ENCODE measurements around the gene RCAN3.
"Not testable (repeated sequence)": the region's sequence is repeated elsewhere in the genome, so short reads cannot be mapped to it uniquely, and the experiment has no call there.

The RCAN3 gene

GRCh38 chr1:24515671-24516209 is 13.1 kb downstream of the RCAN3 start:
- not testable (repeated sequence) for H3K4me1 ChIP-seq (ENCODE audit: control insufficient read depth, insufficient read depth, low read length); H3K36me3 ChIP-seq (ENCODE audit: control insufficient read depth in 2 of 2, insufficient read depth in 1 of 2, low read length in 2 of 2); H3K4me3 ChIP-seq (ENCODE audit: low read depth, low read length); H3K27ac ChIP-seq (ENCODE audit: extremely low read depth, low read depth, low read length); H3K9me3 ChIP-seq (ENCODE audit: control insufficient read depth, insufficient read depth, low read depth, low read length)
- TF ChIP-seq ZNF600 (tag by site-specific recombination; IDR thresholded peaks at IDR 0.05) (peak; percentile 57), ZBTB20 (tag by site-specific recombination; IDR thresholded peaks at IDR 0.05) (peak; percentile 40; the same call in 1 of the 2 replicates)
- ChIA-PET POLR2A (interaction anchor here (1.1 kb wide), 1 partner anchor 13 kb away, joined by 4 read pairs; the partner anchor contains the start of gene RCAN3), CTCF (interaction anchor here (0.6 to 1.5 kb wide), 5 partner anchors 10 to 316 kb away, joined by 3 to 4 read pairs (median 4); partner anchors contain the start of gene NIPAL3)

GRCh38 chr1:24516506-24516905 is 13.9 kb downstream of the RCAN3 start:
- H3K27ac ChIP-seq (ENCODE audit: extremely low read depth, low read depth, low read length) = no peak overlapping the region
- ChIA-PET POLR2A (interaction anchor here (0.6 kb wide), 1 partner anchor 10 kb away, joined by 4 read pairs; no protein-coding TSS in a partner anchor), CTCF (interaction anchor here (0.5 to 1.5 kb wide), 5 partner anchors 9 to 315 kb away, joined by 3 to 4 read pairs (median 4); no protein-coding TSS in a partner anchor)

GRCh38 chr1:24517898-24518297 is 15.3 kb downstream of the RCAN3 start:
- H3K4me1 ChIP-seq (ENCODE audit: control insufficient read depth, insufficient read depth, low read length) = no peaks in the 10 kb centered on the region
- ChIA-PET CTCF (interaction anchor here (0.6 to 2.1 kb wide), 11 partner anchors 9 to 632 kb away, joined by 3 to 8 read pairs (median 4); partner anchors contain the start of gene NIPAL3), POLR2A (interaction anchor here (1.1 kb wide), 1 partner anchor 15 kb away, joined by 4 read pairs; the partner anchor contains the start of gene RCAN3)
- H3K27ac ChIP-seq (ENCODE audit: extremely low read depth, low read depth, low read length) = no peak overlapping the region
- H3K4me3 ChIP-seq (ENCODE audit: low read depth, low read length) = no peak overlapping the region
- TF ChIP-seq ZSCAN18 (tag by site-specific recombination; IDR thresholded peaks at IDR 0.05) (no peak), TSHZ1 (tag by site-specific recombination; IDR thresholded peaks at IDR 0.05; ENCODE audit: borderline replicate concordance) (no peak), CTCF (tag by site-specific recombination; IDR thresholded peaks at IDR 0.05) (no peak), ZNF121 (tag by site-specific recombination; IDR thresholded peaks at IDR 0.05) (peak; percentile 67), ZNF792 (tag by site-specific recombination; IDR thresholded peaks at IDR 0.05) (no peak)
- no peaks in the 10 kb centered on the region for H3K9me3 ChIP-seq (ENCODE audit: control insufficient read depth, insufficient read depth, low read depth, low read length)
- H3K36me3 ChIP-seq (ENCODE audit: control insufficient read depth in 2 of 2, insufficient read depth in 1 of 2, low read length in 2 of 2) = peaks cover 0 to 3% of the 10 kb centered on the region in 2 experiments; a peak in 1 of 3 replicates

More at GRCh38 chr1:24516506-24516905, 13.9 kb downstream of the RCAN3 start:
- H3K36me3 ChIP-seq (ENCODE audit: control insufficient read depth in 2 of 2, insufficient read depth in 1 of 2, low read length in 2 of 2) = peaks cover 0 to 3% of the 10 kb centered on the region in 2 experiments; a peak in 1 of 3 replicates
- no peaks in the 10 kb centered on the region for H3K4me1 ChIP-seq (ENCODE audit: control insufficient read depth, insufficient read depth, low read length)
- TF ChIP-seq OSR2 (tag by site-specific recombination; IDR thresholded peaks at IDR 0.05) (no peak), HOXA7 (CRISPR knock-in tag; IDR thresholded peaks at IDR 0.05; ENCODE audit: borderline replicate concordance) (no peak), ZNF660 (tag by site-specific recombination; IDR thresholded peaks at IDR 0.05) (no peak), ZBTB44 (tag by site-specific recombination; IDR thresholded peaks at IDR 0.05) (no peak), ZNF513 (tag by site-specific recombination; IDR thresholded peaks at IDR 0.05) (no peak), ZNF514 (tag by site-specific recombination; IDR thresholded peaks at IDR 0.05) (no peak)
- H3K4me3 ChIP-seq (ENCODE audit: low read depth, low read length) = no peak overlapping the region
- H3K9me3 ChIP-seq (ENCODE audit: control insufficient read depth, insufficient read depth, low read depth, low read length) = no peaks in the 10 kb centered on the region

All from HEK293 (cell line).